Vagina (tissue), 2 donors: ENCODE results near the gene TTLL4.

ENCODE experiments used
- CTCF ChIP-seq, 3 experiments: fragments of 450-650 bp in 2 of 3; fragments of 200-600 bp in 1 of 3; sonication (generic) in 1 of 3; IDR thresholded peaks; one replicate each; pipeline ENCODE4 v1.5.1; 2017 to 2019; ENCODE audit warnings: antibody characterized with exemption in 3 of 3, mild to moderate bottlenecking in 2 of 3, moderate library complexity in 2 of 3
- POLR2A ChIP-seq, 2 donors: fragments of 450-650 bp; IDR thresholded peaks; one replicate each; pipeline ENCODE4 v1.6.1; 2017; ENCODE audit warnings: antibody characterized with exemption in 2 of 2, mild to moderate bottlenecking in 2 of 2, moderate library complexity in 2 of 2
- POLR2AphosphoS5 ChIP-seq, 2 donors: sonication (generic); formaldehyde crosslinking; IDR thresholded peaks; one replicate each; pipeline ENCODE4 v1.9.0; 2017; ENCODE audit warnings: antibody characterized with exemption in 2 of 2, mild to moderate bottlenecking in 2 of 2, low read depth in 1 of 2; ENCODE audit not compliant: insufficient read depth in 1 of 2

DNA sequence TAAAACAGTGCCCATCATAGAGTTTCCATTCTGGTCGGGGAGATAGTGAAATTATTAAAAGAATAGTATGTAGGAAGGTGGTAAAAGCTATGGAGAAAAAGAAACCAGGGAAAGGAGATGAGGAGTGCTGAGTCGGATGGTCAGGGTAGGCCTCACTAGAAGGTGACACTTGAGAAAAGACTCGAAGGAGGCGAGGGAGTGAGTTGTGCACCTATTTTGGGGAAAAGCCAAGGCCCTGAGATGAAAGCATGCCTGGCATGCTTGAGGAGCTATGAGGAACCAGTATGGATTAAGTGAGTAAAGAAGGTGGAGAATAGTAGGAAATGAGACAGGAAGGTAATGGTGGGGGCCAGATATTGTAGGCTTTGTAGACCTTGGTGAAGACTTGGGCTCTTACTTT lies 7.3 kb upstream of the TTLL4 start:
- TF ChIP-seq POLR2A (IDR thresholded peaks at IDR 0.05) (no peak), CTCF (IDR thresholded peaks at IDR 0.05) (no peak), POLR2AphosphoS5 (IDR thresholded peaks at IDR 0.05; ENCODE audit: insufficient read depth in 1 of 2, low read depth in 1 of 2) (no peak)
